ENCODE data around the gene CLINT1.

- TF ChIP-seq POLR2A (IDR thresholded peaks at IDR 0.05; ENCODE audit: low read depth, low read length), result no peak
- no peak for TF ChIP-seq POLR2AphosphoS5 (IDR thresholded peaks at IDR 0.05; ENCODE audit: low read depth, low read length)
- no peak for TF ChIP-seq TAF1 (IDR thresholded peaks at IDR 0.05; ENCODE audit: borderline replicate concordance, low read depth, low read length)
These were observed 6.8 kb upstream of the CLINT1 start for GRCh38 chr5:157865781-157866180.
